HL-60 (cell line): ENCODE measurements around the gene ABCB10.

Source experiments
- DNase-seq, 2 experiments: peaks; one replicate each; pipeline ENCODE4 v3.0.0-alpha.2; 2010 to 2020; ENCODE audit warnings: low read depth in 1 of 2, low spot score in 1 of 2
- H3K27ac ChIP-seq: fragments of 250-450 bp; sonication (Bioruptor Pico); replicated peaks from 2 replicates; pipeline ENCODE4 v1.5.1; 2020; ENCODE audit warnings: mild to moderate bottlenecking, moderate library complexity
- H3K27me3 ChIP-seq: fragments of 250-450 bp; sonication (Bioruptor Pico); 2 replicates; pipeline ENCODE4 v1.5.1; 2021; ENCODE audit warnings: mild to moderate bottlenecking, moderate library complexity; ENCODE audit not compliant: insufficient read depth, poor library complexity, severe bottlenecking
- H3K4me3 ChIP-seq: replicated peaks from 2 replicates; pipeline ENCODE4 v1.5.1; 2011; ENCODE audit warnings: mild to moderate bottlenecking, control low read depth, low read length; ENCODE audit not compliant: insufficient read depth
- GABPA ChIP-seq: IDR thresholded peaks from 2 replicates; pipeline ENCODE4 v1.6.1; 2012; ENCODE audit warnings: low read depth
- POLR2AphosphoS5 ChIP-seq: IDR thresholded peaks from 2 replicates; pipeline ENCODE4 v1.6.1; 2012; ENCODE audit warnings: low read depth
- REST ChIP-seq: IDR thresholded peaks from 2 replicates; pipeline ENCODE4 v1.6.1; 2012; ENCODE audit warnings: low read depth; ENCODE audit not compliant: insufficient replicate concordance
- SPI1 ChIP-seq: IDR thresholded peaks from 2 replicates; pipeline ENCODE4 v1.6.1; 2012; ENCODE audit warnings: low read depth, mild to moderate bottlenecking, borderline replicate concordance
- TF ChIP-seq, protein P1 (sequence below): IDR thresholded peaks from one replicate; pipeline ENCODE4 v1.5.1; 2011; ENCODE audit warnings: low read length, control low read depth, inconsistent platforms; ENCODE audit not compliant: insufficient read depth

The ABCB10 gene

GRCh38 chr1:229574679-229575442 is 16.4 kb upstream of the ABCB10 start:
- no peak overlapping the region for H3K27ac ChIP-seq
- no peak for DNase-seq
- no peak for TF ChIP-seq POLR2AphosphoS5
- no peaks in the 10 kb centered on the region for H3K27me3 ChIP-seq
- H3K4me3 ChIP-seq: no peak overlapping the region

GRCh38 chr1:229572286-229572685 is 13.8 kb upstream of the ABCB10 start:
- no peak overlapping the region for H3K4me3 ChIP-seq
- H3K27me3 ChIP-seq: no peaks in the 10 kb centered on the region
- no peak for TF ChIP-seq GABPA
- no peak for TF ChIP-seq SPI1
- TF ChIP-seq POLR2AphosphoS5: no peak
- TF ChIP-seq, protein P1, sequence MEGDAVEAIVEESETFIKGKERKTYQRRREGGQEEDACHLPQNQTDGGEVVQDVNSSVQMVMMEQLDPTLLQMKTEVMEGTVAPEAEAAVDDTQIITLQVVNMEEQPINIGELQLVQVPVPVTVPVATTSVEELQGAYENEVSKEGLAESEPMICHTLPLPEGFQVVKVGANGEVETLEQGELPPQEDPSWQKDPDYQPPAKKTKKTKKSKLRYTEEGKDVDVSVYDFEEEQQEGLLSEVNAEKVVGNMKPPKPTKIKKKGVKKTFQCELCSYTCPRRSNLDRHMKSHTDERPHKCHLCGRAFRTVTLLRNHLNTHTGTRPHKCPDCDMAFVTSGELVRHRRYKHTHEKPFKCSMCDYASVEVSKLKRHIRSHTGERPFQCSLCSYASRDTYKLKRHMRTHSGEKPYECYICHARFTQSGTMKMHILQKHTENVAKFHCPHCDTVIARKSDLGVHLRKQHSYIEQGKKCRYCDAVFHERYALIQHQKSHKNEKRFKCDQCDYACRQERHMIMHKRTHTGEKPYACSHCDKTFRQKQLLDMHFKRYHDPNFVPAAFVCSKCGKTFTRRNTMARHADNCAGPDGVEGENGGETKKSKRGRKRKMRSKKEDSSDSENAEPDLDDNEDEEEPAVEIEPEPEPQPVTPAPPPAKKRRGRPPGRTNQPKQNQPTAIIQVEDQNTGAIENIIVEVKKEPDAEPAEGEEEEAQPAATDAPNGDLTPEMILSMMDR: no peak
- TF ChIP-seq REST: no peak
- DNase-seq: no peak
- H3K27ac ChIP-seq: no peak overlapping the region

GRCh38 chr1:229570891-229571516 is 12.5 kb upstream of the ABCB10 start:
- no peak for DNase-seq

More at GRCh38 chr1:229570891-229571516, 12.5 kb upstream of the ABCB10 start:
- Histone ChIP-seq H3K27ac (no peak overlapping the region), H3K4me3 (no peak overlapping the region), H3K27me3 (no peaks in the 10 kb centered on the region)
- no peak for TF ChIP-seq GABPA
- TF ChIP-seq REST: no peak
- no peak for TF ChIP-seq SPI1
- TF ChIP-seq POLR2AphosphoS5: no peak
- TF ChIP-seq, protein P1: no peak
